Putamen (tissue), 1 donor: ENCODE measurements around the gene ERAP2.
"Not testable (repeated sequence)": the region's sequence is repeated elsewhere in the genome, so short reads cannot be mapped to it uniquely, and the experiment has no call there.

Experiments used
- DNase-seq: peaks from one replicate; pipeline ENCODE4 v3.0.0-alpha.2; 2016; ENCODE audit warnings: low spot score

ERAP2 gene

DNA sequence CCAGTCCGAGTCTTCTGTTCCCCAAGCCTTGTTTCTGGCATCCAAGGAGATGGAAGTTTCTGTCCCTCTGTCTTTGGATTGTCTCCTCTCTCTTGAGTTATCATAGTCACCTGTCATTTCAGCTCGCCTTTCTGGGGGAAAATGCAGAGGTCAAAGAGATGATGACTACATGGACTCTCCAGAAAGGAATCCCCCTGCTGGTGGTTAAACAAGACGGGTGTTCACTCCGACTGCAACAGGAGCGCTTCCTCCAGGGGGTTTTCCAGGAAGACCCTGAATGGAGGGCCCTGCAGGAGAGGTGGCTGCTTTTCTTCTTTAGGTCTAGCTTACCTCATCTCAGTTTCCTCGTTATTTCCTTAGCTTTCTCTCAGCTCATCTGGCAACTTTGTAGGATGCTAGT lies 25.1 kb downstream of the ERAP2 start:
- no peak for DNase-seq

DNA sequence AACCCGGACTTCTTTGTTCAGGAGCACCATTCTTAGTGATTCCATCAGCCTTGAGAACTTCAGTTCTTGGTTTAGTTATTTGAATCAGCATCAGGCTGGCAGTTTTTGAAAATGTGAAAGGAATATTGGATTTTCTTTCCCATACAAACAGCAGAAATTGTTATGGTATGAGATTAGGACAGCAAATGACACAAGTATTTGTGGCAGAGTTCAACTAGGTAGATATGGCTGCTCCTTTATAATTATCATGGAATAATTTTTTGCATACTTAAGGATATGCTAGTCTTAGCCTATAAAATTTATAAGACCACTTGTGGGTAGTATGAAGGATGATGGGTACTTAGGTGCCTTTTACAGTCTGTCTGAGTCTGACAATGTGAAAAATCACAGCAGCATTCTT lies 25.5 kb downstream of the ERAP2 start:
- no peak for DNase-seq

DNA sequence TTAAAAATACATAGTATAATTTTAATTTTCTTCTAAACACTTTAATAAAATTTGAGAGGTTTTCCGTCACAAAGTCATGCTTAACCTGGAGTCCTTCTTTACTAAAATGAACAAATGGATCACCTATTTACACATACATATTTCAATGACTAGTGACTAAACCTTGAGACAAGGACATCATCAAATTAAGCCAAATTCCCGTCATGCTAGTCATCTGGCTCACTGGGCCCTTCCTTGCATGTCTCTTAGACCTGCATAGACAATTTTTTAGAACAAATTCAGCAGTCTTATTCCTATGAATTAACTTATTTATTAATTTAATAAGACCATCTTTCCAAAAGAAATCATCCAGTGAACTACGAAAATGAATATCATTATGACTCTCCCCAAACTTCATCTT lies 26.6 kb downstream of the ERAP2 start:
- no peak for DNase-seq

DNA sequence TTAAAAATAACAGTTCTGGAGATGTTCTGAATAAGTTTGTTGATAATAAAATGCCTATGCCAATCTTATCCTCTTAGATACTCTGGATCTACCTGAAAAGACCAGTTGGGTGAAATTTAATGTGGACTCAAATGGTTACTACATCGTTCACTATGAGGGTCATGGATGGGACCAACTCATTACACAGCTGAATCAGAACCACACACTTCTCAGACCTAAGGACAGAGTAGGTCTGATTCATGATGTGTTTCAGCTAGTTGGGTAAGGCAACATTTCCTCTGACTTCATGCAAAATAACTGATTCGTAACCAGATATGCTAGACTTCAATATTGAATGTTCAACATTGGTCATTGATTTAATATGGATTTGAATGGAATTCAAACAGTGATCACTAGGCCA lies 27.0 kb downstream of the ERAP2 start:
- DNase-seq, result no peak

DNA sequence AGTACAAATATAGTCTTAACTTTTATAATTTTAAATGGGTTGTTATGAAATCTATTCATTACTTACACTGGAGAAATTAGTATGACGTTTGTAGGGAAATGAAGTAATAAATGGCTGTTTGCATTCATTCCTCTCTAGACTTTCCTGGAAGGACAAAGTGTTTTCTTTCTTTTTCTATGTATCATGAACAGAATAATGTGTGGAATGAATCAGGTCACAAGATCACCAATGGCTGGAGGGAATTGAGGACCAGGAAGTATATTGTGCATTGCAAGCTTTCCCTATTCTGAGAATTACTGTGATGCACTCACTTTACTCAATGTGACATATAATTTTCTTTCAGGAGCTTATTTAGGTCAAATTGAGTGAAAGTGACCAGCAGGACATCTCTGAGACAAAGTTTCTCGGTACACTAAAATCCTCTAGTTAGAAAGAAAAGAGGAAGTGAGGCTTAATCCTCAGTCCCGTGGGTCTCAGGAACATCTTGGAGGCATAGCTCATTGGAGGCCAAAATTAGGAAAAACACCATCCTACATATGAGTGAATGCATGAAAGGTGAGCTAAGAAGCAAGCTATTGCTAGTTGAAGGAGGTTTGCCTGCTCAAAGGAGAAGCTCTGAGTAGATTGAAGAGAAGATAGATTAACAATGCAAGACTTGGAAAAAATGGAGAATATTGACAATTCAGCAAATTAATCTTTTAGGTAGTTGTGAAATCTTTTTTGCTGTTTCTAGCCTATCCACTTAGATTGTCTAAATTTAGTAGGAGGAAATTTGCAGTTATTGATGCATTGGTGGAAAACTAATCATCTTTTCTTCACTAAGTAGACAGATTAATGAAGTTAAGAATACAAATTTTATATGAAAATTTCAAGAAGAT lies 28.0 kb downstream of the ERAP2 start:
- DNase-seq, result no peak

DNA sequence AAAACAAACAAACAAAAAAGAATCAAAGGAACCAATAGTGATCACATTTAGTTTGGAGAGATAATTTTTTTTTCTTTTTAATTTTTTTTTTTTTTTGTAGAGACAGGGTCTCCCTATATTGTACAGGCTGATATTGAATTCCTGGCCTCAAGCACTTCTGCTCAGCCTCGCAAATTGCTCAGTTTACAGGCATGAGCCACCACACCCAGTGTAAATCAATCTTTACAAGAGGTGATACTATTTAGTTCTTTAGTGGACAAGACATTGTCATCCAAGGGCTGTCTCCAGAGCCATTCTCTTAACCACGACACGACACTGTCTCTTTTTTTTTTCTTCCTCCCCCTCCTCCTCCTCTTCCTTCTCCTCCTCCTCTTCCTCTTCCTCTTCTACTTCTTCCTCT lies 29.6 kb downstream of the ERAP2 start:
- no peak for DNase-seq

DNA sequence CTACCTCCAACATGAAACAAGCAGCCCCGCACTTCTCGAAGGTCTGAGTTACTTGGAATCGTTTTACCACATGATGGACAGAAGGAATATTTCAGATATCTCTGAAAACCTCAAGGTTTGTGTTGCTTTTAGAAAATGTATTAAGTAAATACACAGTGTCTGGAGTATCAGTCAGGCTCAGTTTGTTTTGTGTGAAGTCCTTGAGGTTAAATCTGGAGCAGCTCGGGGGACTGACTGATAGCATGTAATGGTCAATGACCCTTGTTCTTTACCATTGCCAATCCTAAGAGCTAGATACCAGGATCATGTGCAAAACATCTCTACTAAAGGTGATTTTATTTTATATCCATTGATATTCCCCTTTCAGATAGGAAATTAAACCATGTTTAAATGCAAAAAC lies 32.7 kb downstream of the ERAP2 start:
- DNase-seq, result no peak

DNA sequence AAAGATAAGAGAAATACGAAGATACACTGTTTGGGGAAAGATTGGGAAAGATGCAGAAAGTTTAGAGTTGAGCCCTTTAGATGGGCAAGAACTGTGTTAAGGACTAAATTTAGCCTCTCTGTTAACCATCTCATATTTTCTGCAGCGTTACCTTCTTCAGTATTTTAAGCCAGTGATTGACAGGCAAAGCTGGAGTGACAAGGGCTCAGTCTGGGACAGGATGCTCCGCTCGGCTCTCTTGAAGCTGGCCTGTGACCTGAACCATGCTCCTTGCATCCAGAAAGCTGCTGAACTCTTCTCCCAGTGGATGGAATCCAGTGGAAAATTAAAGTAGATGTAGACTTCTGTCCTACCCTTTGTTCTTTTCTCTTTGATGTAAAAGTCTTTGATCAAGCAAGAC lies 33.1 kb downstream of the ERAP2 start:
- no peak for DNase-seq

DNA sequence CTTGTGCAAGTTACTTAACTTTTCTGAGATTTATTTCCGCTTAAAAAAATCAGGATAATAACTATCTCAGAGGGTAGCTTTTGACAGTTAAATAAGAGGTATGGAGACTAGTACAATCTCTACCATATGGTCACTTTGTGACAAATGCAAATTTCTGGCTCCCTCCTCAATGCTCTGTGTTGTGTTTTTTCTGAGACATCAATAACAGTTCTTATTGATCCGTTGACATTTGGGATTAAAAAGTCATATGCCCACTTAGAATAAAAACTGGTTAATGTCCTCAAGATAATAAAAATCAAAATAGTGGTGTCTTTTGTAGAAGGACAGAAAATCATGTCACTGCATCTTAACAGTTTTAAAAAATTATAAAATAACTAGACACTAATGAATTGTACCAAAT lies 34.8 kb downstream of the ERAP2 start:
- no peak for DNase-seq

DNA sequence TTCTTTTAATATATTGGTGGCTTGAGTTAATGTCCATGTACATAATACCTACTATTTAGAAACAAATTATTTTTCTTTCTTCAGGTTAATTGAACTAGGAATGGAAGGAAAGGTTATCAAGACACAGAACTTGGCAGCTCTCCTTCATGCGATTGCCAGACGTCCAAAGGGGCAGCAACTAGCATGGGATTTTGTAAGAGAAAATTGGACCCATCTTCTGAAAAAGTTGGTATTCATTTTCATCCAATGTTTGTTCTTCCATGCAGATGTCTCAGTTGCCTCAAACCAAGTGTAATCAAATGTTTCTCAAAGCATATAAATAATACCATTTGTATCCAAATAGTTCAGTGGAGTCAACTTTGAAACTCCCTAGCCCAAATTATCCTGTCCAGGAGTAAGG lies 36.9 kb downstream of the ERAP2 start:
- no peak for DNase-seq

DNA sequence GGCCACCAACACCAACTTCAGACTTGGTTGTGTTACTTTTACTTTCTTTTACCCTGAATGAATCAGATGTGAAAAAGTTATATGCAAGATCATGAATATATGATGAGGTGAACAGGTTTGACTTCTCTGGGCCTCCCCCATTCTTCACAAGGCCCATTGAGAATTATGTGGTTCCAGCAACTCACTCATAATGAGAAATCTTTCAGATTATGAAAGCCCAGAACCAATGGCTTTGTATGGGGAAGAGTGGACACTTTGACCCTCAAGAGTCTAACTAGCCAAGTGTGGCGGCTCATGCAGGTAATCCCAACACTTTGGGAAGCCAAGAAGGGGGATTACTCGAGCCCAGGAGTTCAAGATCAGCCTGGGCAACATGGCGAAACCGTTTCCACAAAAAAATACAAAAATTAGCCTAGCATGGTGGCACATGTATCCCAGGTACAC lies 43.5 kb downstream of the ERAP2 start:
- no peak for DNase-seq

DNA sequence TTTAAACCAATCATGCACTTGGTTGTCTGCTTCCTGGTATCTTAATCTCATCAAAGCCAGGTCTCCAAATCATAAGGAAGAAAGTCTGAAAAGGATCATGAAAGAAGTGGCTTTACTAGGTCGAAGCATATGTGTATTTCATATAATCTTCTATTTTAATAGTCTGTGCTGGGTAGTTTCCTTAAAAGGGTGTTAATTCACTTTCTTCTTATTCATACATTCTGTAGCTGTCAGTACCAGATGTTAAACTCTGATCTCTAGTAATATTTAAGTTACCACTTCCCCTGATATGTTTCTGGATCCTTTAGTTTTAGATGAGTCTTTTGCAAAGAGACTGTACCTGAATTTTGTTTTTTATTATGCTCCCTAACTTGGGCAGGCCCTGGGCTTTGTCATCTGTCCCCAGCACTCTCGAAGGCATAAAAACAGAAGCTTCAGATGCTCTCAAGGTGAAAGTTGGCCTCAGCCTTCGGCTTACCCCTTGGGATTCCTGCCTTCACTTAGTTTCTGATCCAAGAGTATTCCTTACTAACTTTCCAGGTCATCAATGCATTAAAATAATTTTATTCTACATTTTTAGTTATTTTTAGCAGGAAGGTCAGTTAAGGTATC lies 44.5 kb downstream of the ERAP2 start:
- DNase-seq, result no peak

DNA sequence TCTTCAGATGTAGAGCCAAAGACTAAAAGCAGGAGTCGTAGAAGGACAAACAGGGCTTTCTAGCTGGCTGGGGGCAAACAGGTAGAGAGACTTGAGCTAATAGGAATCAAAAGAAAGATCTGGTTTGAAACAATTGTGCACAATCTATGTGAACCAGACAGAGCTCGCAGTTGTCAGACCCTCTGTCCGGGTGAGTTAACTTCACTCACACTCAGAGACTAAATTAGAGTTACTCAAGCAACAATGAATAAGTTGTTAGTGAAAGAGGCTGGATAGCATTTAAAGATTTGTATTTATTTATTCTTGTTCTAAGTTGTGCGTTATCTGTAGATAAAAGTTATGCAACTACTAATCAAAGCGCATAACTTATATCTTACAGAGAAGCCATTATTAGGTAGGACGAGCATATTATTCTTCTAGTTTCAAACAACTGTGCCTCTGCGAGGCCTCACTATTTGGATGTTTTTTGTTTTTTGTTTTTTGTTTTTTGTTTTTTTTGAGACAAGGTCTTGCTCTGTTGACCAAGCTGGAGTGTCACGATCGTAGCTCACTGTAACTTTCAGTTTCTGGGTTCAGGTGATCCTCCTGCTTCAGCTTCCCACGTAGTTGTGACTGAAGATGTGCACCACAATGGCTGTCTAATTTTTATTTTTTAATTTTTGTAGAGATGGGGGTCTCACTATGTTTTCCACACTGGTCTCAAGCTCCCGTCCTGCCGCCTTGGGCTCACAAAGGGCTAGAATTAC lies 46.4 kb downstream of the ERAP2 start:
- no peak for DNase-seq

DNA sequence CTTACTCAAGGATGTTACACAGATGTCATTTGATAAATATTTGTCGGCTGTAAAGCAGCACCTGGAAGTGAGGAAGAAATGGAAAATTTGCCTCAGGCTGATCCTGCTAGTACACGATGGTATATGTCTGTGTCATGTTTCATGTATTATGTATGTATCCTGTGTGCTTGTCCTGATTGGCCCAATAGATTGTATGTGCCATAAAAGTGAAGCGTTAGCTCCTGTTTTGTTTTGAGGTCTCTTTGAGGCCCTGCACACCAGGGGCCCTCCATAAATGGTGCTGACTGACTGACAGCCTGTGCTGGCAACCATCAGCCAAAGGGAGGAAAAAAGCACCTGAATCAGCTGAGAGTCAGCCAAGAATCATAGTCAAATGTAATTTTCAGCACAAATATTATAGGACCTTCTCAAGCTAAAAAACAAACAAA lies 47.7 kb downstream of the ERAP2 start:
- no peak for DNase-seq

DNA sequence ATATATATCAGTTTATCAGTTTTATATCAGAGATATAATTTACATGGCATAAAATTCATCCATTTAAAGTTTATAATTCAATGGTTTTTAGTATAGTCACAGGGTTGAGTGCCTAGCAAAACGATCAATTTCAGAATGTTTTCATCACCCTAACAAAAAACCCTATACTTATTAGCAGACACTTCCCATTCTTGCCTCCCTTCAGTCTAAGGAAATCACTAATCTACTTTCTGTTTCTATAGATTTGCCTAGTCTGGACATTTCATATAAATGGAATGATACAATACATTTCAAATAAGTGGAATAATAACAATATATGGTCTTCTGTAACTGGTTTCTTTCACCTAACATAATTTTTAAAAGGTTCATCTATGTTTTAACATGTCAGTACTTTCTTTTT lies 50.0 kb downstream of the ERAP2 start:
- no peak for DNase-seq

DNA sequence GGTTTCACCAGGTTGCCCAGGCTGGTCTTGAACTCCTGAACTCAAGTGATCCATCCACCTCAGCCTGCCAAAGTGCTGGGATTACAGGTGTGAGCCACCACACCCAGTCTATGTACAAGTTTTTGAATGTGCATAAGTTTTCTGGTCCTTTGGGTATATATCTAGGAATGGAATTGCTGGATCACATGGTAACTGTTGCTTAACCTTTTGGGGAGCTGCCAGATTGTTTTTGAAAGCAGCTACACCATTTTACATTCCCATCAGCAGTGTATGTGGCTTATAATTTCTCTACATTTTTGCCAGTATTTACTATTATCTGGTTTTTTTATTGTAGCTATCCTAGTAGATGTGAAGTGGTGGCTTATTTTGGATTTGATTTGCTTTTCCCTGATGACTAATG lies 50.7 kb downstream of the ERAP2 start:
- no peak for DNase-seq

DNA sequence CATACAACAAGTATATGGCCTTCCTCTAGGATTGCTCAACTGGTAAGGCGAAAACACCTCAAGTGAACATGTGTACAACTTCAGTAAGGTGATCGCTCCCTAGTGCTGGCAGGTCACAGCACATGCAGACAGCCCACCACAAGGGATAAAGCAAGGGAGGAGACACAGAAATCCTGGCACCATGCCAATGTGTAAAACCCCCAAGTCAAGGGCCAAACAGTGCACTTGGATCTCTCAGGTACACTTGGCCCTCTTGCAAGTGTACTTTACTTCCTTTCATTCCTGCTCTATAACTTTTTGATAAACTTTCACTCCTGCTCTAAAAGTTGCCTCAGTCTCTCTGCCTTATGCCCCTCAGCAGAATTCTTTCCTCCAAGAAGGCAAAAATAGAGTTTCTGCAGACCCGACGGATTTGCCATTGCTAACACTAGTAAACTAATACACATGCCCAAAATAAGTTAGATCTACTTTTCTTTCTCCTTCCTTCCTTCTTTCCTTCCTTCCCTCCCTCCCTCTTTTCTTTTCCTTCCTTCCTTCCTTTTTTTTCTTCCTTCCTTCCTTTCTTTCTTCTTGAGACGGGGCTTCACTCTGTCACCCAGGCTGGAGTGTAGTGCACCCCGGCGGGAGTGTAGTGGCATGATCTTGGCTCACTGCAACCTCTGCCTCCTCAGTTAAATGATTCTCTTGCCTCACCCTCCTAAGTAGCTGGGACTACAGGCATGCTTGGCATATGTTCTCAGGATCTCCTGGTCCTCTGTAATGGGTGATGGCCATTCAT lies 52.8 kb downstream of the ERAP2 start:
- DNase-seq, result no peak

DNA sequence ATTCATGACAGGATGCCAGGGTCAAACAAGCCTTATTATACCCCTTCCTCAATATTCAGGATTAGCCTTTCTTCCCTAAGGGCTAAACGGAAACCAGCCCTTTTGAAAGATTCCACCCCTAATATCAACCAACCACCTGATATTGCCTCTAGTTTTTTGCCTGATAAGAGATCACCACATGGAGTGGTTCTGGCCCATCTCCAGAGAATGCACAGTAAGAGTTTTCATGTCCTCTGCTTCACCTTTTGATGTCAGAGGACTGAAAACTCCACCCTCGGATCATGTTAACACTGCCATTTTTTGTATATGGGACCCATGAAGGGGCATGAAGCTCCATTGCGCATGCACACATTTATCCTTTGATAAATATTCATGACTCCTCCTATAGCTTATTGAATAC lies 53.8 kb downstream of the ERAP2 start:
- no peak for DNase-seq

DNA sequence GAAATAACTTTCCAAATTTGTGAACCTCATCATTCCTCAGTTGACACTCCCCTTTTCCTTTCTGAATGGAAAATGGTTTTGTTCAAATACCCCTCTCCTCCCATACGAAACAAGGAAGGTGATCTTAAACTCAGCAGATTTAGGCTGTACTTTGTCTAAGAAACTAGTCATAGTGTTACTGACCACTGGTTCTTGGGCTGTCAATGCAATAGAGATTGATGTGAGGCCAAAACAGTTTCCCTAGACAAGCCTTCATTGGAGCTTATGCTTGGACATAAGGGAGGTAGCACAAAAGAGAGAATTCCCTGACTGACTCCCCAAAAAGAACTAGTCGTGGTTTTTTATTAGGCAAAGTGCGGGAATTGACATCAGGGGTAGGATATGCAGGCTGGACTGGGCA lies 54.3 kb downstream of the ERAP2 start:
- no peak for DNase-seq

DNA sequence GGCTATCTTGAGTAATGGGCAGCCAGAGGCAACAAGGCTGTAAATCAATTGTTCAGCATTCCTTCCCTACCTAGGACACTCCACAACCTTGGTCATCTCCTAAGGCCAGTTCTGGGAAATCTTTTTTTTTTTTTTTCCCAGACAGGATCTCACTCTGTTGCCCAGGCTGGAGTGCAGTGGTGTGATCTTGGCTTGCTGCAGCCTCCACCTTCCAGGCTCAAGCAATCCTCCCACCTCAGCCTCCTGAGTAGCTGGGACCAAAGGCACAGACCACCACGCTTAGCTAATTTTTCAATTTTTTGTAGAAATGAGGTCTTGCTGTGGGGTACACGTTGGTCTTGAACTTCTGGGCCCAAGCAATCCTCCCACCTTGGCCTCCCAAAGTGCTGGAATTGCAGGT lies 54.7 kb downstream of the ERAP2 start:
- DNase-seq, result not testable (repeated sequence)

DNA sequence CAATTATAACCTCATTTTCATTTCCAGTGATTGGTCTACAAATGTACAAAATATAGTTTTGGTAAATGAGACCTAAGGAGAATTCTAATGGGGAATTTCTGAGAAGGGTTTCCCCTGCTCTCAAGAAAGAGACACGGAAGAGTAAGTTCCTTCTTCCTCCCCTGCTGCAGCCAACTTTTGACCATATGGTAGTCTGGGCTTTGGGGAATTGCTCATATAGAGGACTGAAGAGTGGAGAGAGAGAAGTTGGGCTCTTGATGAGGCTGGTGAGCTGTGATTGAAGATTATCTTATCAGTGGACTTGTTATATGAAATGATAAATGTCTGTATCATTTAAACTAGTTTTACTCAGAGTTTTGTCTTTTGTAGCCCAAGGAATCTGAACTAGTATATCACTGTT lies 55.3 kb downstream of the ERAP2 start:
- no peak for DNase-seq

DNA sequence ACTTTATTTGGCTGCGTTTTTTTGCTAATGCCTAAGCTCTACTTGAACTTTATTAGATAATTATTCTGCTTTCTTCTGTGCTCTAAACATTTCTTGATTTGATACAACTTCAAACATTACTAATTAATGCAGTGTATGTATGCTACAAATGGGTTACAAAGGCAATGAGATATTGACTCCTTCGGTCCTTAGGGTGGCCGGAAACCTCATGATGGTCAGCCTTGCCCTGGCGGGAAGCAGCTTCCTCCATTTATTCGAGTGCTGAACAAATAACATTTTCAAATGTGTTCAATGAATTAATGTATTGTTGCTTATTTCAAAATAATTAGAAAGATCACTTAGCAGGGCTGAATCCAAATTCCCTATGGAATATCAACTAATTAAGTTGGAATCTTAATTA lies 55.7 kb downstream of the ERAP2 start:
- DNase-seq, result no peak
